Medulla oblongata (tissue), 1 donor: ENCODE data around the gene ELOVL5.

Source experiments
- DNase-seq: peaks from one replicate; pipeline ENCODE4 v3.0.0-alpha.2; 2015; ENCODE audit errors: extremely low spot score

Gene ELOVL5

DNA sequence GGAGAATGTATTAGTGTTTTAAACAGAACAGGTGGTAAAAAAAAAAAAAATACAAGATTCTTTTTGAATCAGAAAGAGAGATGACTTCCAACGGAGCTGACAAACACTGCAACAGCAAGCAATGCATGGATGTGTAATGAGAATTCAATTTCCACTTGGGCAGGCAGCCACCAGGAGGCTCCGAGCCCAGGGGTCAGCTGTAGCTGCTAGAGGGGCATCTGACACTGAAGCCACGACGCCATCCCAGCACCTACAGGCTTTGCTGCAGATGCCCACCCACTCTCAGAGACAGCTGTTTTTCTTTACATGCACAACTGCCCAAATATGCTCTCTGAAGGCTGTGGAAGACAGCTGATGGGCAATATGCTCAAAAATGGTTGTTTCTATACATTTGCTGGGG, 75.4 kb downstream of the ELOVL5 start:
- DNase-seq: no peak

DNA sequence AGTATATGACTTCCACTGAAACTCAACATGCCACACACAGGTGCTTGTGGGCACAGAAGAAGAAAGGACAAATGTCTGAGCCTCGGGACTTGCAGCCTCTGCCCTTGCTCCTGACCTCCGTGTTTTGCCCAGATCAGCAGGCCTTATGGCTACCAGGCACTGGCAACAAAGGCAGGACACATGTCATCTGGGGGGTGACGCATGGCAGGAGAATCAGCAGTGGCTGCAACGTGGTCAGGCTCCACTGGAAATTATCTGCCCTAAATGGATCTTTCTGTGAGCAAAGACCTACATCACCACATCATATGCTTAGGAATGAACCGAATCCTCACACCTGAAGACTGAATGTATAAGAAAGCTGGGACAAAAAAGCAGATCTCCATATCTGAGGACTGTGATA, 78.9 kb downstream of the ELOVL5 start:
- DNase-seq: peak; percentile 37

DNA sequence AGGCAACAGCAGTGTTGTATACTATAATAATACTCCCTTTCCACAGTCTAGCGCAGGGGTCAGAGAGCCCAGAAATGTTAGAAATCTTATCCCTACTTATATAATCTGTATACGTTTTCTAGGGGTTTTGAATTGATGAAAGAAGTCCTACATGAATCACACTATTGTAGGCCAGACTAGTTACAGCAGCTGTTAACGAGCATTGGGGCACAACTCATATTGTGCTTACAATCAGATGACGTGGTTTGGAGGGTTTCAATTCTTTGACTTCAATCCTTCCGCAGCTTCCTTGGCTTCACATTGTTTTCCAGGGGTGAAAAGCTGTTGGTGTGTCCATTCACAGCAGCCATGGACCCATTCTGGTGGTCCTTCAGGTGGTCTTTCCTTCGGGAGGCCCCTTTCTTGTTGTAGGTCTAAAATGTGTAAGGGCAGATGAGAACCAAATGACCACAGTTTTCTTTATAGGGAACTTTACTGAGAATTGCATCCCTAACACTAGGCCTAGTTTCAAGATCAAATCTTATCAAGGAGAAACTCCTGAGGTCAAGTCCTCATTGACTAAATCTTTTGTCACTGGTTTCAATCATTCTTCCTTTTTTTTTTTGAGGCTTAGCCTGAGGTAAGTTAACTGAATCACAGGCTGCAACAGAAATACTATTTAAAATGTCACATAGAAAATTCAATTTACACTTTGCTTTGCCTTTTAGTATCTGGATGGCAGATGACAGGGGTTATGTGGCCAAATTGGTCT, 79.7 kb downstream of the ELOVL5 start:
- no peak for DNase-seq

DNA sequence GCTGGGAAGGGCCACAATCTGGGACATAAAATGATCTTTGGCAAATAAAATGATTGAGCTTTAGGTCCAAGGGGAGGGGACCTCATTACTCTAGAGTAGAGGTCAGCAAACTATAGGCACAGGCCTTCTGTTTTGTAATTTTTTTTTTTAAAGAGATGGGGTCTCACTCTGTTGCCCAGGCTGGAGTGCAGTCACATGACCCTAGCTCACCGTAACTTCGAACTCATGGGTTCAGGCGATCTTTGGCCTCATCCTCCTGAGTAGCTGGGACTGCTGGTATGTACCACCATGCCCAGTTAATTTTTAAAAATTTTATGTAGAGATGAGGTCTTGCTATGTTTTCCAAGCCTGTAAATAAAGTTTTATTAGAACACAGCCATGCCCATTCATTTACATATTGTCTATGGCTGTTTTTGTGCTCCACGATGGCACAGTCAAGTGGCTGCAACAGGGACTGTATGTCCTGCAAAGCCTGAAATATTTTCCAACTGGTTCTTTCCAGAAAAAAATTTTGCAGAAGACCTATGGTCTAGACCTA, 82.1 kb downstream of the ELOVL5 start:
- DNase-seq: no peak

DNA sequence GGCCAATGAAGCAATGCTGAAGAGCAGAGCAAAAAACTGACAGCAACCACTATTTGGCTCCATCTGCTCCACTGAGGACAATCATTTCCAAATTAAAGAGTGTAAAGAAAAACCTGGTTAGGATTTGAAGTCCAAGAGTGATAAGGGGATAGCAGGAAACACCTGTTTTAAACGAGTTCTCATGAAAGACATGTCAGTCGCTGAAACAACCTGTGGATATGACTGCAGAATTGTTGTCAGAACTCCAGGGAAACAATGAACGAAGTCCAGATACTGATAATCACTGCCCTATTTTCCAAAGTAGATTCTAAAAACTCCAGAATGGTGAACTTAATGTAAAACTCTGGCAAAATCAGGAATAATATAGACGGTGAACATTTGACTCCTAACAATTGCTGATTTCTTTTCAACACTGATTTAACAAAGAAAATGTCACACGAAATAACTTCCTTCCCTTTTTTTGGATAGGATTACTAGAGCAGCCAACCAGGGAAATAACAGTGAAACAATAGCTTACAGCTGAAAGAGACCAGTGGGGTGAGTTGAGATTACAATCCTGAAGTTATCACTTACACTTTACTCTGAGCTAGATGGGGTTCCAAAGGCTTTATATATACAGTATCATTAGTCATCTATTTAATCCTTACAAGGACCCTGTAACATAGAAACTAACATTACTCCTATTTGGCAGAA, 83.7 kb downstream of the ELOVL5 start:
- no peak for DNase-seq

DNA sequence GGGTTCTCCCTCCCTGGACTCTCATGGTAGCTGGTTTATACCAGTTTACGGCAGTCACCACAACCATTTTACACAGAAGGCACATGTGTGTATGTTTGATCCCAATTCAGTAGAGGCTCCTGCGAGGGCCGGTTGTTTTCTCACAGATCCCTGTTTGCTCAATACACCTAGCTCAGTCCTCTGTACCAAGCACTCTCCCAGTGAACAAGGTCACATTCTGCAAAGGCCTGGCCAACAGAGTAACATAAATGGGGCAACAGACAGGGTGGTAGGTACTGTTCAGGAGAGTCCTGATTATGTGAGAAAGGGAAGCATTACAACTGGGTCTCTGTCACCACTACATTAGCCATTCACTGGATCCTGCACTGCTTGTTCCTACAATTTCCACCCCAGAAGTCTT, 84.4 kb downstream of the ELOVL5 start:
- no peak for DNase-seq

DNA sequence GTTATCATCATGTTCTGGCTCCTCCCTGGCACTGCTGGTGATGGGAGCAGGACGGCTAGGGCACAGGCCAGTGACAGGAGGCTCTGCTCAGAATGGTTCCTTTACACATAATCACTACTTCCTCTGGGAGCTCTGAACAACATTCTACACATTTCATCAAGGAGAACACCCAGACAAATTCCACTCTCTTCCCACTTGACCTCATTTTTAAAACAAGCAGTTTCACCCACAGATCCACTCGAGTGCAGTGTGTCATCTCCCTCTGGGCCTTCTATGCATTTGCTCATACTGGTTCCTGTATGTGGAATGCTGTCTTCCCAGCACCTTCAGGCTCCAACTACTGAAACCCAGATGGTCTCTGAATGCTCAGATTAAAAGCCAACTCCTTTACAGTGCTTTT, 84.8 kb downstream of the ELOVL5 start:
- DNase-seq: no peak

DNA sequence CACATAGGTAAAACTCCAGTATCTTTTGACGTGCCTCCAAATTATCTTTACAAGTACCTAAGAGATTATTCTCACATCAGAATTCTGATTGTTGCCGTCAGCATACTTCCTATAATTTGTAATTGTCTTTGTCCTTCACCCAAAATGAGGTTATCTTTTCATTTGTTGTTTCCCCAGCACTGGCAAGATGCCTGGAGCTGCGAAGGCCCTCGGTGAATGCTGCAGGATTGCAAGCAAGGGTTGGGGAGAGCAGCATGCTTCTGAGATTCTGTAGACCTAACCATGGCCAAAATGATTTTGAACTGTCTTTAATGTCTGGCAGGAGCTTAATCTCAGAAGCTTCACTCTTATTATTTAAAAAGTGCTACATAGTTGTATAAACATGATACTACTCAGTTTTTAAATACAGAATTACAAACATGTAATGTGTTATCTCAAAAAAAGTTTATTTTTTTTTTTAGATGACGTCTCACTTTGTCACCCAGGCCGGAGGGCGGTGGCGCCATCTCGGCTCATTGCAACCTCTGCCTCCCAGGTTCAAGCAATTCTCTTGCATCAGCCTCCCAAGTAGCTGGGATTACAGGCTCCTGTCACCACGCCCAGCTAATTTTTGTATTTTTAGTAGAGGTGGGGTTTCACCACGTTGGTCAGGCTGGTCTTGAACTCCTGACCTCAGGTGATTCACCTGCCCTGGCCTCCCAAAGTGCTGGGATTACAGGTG, 88.7 kb downstream of the ELOVL5 start:
- no peak for DNase-seq

DNA sequence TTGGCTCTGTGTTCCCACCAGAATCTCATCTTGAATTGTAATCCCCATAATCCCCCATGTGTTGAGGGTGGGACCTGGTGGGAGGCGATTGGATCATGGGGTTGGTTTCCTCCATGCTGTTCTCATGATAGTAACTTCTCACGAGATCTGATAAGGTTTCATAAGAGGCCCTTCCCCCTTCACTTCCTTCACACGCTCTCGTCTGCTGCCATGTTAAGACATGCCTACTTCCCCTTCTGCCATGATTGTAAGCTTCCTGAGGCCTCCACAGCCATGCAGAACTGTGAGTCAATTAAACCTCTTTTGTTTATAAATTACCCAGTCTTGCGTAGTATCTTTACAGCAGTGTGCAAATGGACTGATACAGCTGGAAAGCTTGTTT, 90.0 kb downstream of the ELOVL5 start:
- no peak for DNase-seq

DNA sequence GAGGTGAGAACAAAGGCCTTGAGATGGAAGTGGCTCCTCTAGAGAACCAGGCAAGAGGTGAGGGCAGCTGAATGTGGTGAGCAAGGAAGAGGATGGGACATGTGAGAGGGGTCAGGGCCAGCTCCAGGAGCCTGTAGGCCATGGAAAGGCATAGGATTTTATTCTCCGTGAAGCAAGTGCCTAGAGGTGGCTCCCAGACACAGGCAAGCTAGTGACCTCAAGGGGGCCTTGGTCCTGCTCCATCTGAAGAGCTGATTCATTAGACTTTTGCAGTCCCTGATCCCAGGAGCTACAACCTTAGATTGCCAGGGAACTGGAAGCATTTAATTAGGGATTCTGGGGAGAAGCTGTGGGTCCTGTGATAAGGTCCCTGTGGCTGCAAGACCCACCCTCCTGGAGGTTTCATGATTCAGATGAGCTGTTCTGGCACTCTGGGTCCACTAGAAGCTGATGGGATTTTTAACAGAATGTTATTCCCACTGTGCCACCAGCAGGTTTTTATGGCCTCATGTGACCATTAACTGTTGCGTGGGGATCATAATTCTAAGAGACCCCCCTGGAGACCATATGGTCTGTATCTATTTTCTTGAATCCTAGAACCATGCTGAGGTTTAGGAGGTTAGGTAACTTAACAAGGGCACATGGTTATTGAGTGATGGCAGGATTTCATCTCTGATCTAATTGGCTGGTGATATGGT, 90.5 kb downstream of the ELOVL5 start:
- DNase-seq: no peak

DNA sequence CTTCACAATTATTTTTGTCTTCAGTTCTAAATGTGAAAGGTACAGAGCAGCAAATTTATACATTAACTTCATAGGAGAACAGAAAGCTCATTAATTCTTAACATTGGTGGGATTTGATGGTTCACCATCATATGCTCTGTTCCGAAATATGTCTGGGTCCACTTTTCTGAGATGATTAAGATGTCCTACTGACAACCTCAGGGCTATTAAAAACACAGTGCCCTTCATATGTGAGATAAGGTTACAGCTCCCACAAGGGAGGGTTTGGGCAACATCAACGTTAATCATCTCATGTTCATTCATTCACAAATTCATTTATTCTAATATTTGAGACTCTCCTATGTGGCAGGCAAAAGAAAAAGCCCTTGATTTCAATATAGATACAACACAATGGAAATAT, 91.2 kb downstream of the ELOVL5 start:
- no peak for DNase-seq

DNA sequence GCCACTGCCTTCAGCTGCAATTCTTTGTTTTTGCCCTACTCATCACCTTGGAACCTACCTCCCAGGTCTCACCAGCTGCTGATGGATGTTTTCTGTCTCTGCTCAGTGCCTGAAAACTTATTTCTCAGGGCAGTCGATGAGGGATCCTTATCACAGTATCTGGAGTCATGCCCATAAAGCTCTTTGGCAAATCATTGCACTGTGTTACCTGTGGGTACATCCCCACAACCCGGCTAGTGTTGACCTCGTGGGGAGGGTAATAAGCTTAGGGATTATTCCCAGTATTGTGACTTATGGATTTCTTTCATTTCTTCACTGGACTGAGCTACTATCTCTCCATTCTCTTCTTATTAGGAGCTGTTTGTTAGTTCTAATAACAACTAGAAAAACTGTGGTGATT, 91.7 kb downstream of the ELOVL5 start:
- DNase-seq: no peak

DNA sequence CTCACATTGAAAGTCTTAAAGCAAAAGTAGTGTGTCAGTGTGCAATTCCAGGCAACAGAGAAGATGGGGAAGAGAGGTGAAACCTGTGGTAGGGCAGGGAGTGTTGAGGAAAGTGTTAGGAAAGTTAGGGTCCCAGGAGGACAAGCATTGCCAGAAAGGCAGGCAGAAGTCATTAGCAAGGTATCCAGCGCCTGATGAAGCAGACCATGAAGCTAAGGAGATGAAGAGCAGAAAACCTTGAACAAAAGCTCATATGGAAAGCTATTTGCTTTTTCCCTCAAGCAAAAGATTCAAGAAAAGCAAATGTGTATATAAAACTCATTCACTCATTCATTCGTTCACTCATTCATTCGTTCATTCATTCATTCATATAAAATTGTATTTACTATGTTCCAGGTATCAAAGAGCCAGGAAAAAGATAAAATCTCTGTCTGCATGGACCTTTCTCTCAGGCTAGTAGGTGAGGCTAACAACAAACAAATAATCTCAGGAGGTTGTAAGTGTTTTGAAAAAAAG, 96.5 kb downstream of the ELOVL5 start:
- DNase-seq: no peak

DNA sequence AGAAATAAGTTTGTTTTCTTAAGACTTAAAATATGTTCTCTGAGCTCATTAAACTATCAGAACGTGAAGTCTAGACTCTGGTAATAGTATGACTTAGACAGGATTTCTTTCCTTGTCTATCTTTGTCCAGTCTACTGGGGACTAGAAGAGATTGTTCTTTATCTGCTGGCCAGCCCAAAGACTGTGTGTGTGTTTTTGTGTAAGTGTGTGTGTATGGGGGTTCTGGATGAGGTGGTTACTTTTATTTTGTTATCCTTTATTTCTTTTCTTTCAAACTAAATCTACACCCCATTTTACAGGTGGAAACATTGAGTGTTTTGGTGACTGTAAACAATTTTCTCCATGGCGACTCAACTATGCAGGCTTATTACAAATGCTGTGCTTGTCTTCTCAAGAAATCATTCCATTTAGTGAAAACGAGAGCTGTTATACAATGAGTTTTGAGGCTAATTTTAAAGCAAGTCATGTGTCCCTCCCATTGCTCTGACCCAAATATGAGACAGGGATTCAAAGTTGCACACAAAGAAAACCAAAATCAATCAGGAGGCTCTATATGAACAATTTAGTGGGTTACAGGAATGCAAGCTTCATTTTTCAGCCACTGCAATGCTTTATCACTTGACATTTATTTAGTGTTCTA, 97.6 kb downstream of the ELOVL5 start:
- no peak for DNase-seq

DNA sequence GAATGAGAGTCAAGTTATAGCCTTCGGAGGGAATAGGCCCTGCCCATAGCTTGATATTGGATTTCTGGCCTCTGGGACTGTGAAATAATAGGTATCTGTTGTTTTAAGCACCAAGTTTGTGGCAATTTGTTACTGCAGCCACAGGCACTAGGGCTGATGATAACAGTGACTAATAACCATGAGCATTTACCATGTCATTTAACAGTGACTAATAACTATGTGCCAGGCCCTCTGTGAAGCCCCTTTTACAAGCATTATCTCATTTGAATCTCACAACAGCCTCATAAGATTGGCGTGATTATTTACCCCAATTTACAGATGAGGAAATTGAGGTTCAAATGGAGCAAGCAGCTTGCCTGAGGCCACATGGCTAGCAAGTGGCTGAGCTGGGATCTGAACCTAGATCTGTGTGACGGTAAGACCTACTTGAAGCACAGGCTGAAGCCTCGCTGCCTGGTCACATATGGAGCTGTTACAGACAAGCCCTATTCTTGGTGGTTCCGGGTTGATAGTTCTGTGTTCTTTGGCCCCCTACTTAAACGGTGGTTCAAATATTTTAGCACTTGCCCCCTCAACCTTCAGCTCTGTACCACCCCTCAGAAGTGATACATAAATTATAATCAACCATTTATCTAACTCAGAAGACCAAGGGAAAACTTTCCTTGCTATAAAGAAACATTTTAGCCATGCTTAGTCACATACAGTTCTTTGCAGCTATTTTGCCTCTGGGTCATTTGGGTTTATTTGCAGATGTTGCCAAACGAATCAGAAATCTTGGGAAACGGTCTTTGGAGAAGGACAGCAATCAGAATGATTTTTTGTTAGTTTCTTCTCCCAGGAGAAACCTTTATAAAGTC, 98.3 kb downstream of the ELOVL5 start:
- no peak for DNase-seq

DNA sequence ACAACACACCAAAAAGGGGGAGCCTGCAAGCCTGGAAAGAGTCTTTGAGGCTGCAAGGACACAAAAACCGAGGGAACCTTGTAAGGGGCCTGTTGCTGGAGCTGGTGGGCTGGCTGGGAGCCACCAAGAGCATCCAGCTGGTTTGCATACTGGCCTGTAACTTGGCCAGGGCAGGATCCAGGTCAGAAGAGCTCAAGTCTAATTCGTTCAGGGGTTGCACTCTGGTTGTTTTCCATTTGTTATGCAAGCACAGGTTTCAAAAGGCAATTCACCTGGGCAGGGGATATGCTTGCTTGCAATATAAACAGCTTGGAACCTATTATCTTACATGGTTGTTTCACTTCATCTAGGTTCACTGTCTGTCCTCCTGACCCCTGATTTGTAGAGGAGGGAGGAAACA, 101.8 kb downstream of the ELOVL5 start:
- DNase-seq: no peak

DNA sequence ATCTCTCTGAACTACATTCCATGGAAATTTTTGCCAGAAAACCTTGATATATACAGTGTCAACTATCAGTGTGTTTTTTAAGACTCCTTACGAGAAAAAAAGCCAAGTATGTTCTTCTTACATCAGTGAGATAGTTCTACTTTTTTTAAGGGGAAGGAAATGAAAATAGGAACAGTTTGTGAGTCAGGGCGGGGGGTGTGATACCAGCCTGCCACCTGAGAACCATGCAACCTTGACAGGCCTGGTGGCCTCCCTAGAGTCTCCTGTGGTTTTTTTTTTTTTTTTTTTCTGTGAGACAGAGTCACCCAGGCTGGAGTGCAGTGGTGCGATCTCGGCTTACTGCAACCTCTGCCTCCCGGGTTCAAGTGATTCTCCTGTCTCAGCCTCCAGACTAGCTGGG, 103.8 kb downstream of the ELOVL5 start:
- DNase-seq: peak; percentile 25

DNA sequence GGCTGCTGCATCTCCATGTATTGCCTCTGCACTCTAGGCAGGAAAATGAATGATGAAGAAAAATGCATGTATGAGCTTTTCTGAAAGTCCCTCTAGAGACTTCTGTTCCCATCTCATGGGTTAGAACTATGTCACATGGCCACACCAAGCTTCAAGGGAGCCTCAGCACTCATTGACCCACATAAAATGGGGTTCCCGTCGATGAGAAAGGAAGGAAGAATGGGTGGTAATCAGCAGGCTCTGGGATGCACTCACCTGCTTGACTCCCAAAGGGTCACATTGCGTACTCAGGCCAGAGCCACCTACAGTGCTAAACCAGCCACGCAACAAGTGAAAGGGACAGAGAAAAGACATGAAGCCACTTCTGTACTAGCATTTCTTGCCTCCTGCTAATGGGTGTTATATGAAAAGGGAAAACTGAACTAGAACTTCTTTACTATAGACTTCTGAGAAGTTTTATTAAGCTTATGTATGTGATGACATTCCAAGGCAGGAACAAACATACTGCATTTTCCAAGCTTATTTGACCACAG, 104.3 kb downstream of the ELOVL5 start:
- DNase-seq: no peak

DNA sequence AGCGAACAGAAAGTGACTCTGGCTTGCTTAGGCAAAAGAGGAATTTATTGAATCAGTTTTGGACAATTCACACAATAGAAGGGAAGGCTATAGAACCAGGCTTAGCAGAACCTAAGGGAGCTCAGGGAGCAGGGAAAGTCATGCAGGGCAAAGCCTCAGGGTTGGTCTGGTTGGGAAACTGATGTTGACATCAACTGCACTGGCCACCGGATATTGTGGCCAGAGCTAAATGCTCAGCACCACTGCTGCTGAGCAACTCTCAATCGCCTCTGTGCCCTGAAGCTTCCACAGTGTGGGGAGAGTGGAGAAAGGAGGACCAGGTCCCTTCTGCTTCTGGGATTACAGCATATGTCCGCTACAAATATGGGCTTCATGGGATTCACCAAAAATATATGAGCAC, 106.8 kb downstream of the ELOVL5 start:
- peak; percentile 26 for DNase-seq

DNA sequence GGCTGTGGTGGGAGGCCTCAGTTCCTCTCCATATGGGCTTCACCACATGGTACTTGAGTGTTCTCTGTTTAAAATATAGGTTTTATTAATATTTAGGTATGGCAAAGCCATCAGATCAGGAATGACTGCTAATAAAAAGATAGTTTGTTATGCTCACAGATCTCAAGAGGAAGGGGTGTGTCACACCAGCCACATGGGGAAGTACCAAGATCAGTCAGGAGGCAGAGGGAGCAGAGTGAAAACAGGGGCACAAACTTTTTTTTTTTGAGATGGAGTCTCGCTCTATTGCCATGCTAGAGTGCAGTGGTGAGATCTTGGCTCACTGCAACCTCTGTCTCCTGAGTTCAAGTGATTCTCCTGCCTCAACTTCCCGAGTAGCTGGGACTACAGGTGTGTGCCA, 108.0 kb downstream of the ELOVL5 start:
- DNase-seq: no peak
